Measurements from ENCODE around the gene DAPK1.

The DAPK1 gene

GRCh38 chr9:87713278-87713987, 215.8 kb downstream of the DAPK1 start:
- no peak for DNase-seq (ENCODE audit: low read depth)

GRCh38 chr9:87713988-87714330, 216.3 kb downstream of the DAPK1 start:
- DNase-seq (ENCODE audit: low read depth) = no peak

- DNase-seq (ENCODE audit: low read depth) = no peak
These were observed 217.2 kb downstream of the DAPK1 start for GRCh38 chr9:87714819-87715218.

GRCh38 chr9:87716141-87716540, 218.5 kb downstream of the DAPK1 start:
- no peak for DNase-seq (ENCODE audit: low read depth)

GRCh38 chr9:87717456-87717855, 219.8 kb downstream of the DAPK1 start:
- no peak for DNase-seq (ENCODE audit: low read depth)

DNA sequence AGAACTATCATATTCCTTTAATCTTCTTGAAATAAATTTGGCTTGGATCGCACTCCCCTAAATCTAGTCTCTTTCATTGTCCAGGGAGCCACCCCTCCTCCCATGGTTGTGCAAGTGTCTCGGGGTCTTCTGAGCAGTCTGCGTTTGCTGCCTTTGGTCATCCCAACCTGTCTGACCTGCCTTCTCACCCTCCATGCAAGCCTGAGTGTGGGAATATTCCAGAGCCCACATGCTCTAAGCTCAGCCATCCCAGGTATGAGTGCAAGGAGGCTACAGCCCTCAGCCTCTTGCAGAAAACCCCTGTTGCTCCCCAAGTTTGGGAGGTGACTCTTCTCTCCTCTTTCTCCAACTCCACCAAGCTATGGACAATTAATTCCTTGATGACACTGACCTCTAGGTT, 220.6 kb downstream of the DAPK1 start:
- no peak for DNase-seq (ENCODE audit: low read depth)

- no peak for DNase-seq (ENCODE audit: low read depth)
These were observed 221.4 kb downstream of the DAPK1 start for GRCh38 chr9:87718852-87719612.

DNA sequence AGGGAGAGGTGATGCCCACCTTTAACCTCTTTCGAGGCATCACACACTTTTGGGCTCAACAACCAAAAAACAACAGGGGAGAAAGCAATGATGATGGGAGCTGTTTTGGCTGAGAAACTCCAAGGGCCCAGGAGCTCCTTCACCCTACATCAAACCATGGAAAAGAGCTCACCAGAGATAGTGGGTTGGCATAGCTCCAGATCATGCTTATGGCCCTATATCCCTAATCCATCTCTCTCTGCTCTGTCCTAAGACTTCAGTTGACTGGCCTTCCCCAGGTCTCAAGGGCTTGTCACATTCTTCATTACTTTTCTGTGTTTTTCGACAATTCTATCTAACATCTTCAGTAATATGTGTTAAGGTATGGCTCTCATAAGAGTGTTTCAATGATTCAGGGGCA, 222.5 kb downstream of the DAPK1 start:
- DNase-seq (ENCODE audit: low read depth) = no peak

DNA sequence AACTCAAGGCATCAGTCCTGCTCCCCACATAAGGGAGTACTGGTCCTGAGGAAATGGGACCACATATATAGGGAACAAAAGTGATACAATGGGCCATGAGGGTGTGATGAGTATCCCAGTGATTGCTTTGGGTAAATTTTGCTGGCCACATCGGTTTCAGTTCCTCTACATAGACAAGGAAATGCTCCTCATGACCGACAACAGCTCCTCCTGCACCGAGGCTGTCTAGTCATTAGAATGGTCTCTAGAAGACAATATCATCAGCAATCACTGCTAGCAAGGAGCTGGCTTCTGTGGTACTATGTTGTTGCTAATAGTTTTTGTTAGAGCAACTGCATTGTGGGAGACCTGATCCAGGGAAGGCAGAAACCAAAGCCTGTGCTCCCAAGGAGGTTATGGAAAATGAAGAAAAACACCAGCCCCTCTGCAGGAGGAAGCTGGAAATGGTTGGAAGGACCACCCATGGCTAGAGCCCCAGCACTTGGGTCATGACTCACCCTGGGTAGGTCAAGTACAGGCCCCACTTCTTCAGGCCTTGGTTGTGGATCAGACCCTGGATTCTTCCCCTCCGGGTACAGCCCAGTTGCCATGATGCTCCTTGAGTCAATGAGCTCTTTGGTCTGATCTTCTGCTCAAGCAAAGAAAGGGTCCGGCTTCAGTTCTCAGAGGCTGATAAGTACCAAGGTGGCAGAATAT, 224.9 kb downstream of the DAPK1 start:
- DNase-seq (ENCODE audit: low read depth) = no peak

GRCh38 chr9:87725356-87725899, 227.8 kb downstream of the DAPK1 start:
- no peak for DNase-seq (ENCODE audit: low read depth)

DNA sequence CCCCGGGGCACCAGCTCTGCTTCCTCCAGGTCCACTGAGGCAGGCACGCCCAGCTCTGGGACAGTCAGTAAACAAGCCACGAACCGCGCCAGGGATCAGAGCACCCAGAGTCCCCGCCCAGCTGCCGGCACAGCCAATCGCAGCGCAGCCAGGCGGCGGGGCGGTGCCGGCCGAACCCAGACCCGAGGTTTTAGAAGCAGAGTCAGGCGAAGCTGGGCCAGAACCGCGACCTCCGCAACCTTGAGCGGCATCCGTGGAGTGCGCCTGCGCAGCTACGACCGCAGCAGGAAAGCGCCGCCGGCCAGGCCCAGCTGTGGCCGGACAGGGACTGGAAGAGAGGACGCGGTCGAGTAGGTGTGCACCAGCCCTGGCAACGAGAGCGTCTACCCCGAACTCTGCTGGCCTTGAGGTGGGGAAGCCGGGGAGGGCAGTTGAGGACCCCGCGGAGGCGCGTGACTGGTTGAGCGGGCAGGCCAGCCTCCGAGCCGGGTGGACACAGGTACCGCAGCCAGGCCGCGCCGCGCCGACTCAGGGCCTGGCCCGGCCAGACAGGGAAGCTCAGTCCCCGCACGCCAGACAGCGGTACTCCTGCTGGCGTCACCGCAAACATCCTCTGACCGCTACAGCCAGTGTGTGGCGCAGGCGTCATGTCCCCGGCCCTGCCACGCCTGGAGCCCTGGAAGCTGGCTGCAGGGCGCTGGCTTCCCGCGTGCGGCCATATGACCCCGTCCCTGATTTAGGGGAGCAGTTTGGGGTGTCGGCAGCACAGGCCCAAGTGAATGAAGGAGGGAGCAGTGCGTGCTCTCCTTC, 228.4 kb downstream of the DAPK1 start, which contains the start of gene CTSL:
TSS of gene CTSL (plus strand) at position 220 of the 810 bp plus-strand sequence. CDS start 1,485 bp downstream, outside the sequence.
- peak; percentile 48 for DNase-seq (ENCODE audit: low read depth)

DNA sequence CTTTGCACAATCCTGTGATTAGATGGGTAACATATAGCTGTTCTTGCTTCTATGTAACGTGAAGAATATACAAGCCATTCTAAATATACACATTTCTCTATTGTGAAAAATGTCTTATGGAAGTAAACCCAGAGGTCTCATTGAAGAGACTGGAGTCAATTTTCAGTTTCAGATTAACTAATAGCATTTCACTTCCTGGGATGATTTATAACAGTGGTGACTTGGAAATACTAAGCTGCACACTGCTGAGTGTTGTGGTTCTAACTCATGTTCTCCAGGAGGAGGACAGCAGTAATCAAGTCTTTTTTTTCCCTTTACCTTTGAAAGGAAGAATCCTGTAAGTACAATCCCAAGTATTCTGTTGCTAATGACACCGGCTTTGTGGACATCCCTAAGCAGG, 231.6 kb downstream of the DAPK1 start:
- DNase-seq (ENCODE audit: low read depth) = no peak

GRCh38 chr9:87731321-87731720, 233.7 kb downstream of the DAPK1 start:
- DNase-seq (ENCODE audit: low read depth) = no peak

GRCh38 chr9:87732344-87732743, 234.7 kb downstream of the DAPK1 start:
- no peak for DNase-seq (ENCODE audit: low read depth)

GRCh38 chr9:87732756-87733155, 235.1 kb downstream of the DAPK1 start:
- DNase-seq (ENCODE audit: low read depth) = no peak

GRCh38 chr9:87733273-87734052, 235.8 kb downstream of the DAPK1 start:
- no peak for DNase-seq (ENCODE audit: low read depth)

GRCh38 chr9:87734106-87734505, 236.4 kb downstream of the DAPK1 start:
- no peak for DNase-seq (ENCODE audit: low read depth)

DNA sequence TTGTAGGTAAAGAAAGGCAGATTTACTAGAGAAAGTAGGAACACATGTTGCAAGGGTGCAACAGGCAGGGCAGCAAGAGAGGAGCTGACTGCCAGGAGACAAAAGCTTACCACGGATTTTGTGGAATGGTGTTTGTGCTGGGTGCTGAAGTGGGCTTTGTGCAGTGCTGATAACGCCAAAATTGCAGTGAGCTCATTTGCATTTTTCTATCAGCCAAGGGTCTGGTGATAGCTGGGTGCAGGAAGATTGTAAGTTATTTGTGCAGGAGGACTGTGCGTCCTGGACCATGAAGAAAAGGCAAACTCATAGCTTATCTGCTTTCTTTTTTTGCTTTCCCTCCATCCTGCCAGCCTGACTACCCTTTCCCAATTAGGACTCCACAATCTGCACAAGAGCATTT, 241.9 kb downstream of the DAPK1 start:
- no peak for DNase-seq (ENCODE audit: low read depth)

GRCh38 chr9:87740209-87740608, 242.5 kb downstream of the DAPK1 start:
- no peak for DNase-seq (ENCODE audit: low read depth)

GRCh38 chr9:87741326-87741725, 243.7 kb downstream of the DAPK1 start:
- DNase-seq (ENCODE audit: low read depth) = no peak

- no peak for DNase-seq (ENCODE audit: low read depth)
These were observed 244.2 kb downstream of the DAPK1 start for GRCh38 chr9:87741891-87742290.

Measured in activated T-cell treated with anti-CD3 and anti-CD28 coated beads for 24 hours (primary cell).